HG03103 (cell line): ENCODE measurements around the gene SYTL2.

Experiments used
- ATAC-seq: cut with Tn5 transposase; IDR thresholded peaks from one replicate; pipeline ENCODE4 v1.9.1; 2021; ENCODE audit warnings: low read depth; ENCODE audit not compliant: unreplicated experiment

The SYTL2 gene

DNA sequence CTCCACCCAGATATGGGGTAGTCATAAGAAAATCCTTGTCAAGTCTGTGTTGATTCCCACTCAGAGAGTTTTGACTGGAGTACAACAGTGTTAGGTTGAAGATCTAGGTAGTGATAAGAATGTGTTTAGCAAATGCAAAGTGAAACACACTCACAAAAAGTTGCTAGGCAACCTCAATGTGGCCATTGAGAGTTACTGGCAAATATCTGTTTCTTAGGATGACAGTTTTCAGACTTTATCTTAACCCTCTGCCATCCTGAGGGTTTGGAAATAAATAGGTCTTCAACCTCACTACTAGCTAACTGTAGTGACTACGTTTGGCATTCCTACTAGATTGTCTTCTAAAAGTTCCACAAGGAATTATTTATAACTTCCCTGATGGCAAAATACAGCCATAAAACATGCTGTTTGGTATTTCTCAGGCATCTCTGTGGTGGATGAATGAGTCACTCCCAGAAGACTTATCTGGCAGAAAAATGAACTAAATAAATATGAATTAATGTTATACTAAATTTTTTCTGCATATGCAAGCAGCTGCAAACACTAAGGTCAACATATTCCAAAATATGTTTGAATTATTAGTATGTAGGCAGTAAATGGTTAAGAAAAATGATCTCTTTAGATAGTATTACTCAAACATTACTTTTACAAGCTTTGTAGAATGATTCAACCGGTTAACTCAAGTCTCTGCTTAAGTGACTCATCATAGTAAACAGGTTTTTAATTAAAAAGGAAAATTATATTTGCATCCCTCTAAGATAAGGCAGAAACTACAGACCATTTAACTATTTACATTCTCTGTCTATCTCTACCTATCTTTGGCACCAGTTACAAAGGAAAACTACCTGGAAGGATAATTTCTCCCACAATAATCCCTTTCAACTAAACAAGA is 17.1 kb upstream of the SYTL2 start:
- no peak for ATAC-seq

DNA sequence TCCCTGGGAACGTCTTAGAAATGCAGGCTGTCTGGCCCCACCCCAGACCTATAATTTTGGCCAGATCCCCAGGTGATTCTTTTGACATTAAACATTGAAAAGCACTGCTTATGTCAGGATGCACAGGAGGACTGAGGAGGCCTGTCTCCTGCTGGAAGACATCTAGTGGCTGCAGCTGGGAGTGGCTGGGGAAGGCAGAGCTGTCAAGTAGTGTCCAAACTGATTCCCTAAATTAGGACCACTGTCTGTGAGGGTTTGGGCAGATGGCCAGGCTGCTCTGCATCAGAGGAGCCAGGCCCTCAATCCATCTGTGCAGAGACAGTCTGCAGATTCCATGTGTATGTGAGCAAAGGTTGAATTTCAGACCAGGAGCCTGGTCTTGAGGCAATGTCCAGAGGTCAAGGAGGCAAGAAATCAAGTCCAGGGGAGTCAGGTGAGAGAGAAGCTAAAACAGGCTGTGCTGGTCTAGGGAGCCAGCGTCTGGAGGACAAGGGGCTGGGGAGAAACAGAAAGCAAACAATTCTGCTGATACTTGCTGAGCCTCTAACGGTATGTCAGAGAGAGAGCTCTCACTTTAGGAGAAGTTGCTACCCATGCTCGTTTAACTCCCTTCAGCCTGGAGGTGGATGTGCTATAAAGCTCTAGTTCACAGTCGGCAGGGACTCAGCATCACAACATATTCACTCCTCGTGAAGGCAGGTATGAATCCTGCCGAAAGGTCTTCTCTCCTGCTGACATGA is 15.3 kb upstream of the SYTL2 start:
- ATAC-seq, result no peak

DNA sequence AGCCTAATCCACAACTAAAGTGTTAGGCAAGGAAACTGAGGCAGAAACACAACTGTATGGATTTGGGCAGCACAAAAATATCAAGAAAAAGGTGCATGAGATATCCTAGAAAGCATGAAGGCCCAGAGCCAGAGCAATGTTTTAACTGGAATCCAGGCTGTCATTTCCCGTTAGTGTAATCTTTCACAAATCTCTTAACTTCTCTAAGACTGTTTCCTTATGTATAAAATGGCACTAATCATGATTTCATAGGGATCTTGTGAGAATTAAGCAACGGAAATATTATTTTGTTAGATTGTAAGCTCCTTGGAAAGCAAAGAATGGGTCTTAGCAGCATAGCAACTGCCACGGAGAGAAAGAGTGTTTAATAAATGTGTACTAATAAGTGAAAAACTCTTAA is 14.7 kb upstream of the SYTL2 start:
- ATAC-seq, result no peak

DNA sequence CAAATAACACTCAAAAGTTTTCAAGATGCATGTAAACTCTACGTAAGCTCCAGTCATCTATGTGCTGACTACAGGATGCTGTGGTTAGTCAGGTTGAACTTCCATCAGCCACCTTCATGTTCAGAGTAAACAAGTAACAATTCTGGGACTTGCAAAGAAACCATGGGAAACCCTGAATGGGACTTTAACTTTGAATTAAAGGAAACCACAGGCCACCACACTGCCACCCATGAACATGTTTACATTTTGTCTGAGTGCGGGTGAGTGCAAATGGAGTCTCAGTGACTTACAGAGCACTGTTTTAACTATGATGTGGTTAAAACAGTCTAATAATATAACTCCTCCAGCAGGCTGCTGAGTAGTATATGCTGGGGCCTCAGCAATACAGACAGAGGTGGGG is 12.9 kb upstream of the SYTL2 start:
- no peak for ATAC-seq

DNA sequence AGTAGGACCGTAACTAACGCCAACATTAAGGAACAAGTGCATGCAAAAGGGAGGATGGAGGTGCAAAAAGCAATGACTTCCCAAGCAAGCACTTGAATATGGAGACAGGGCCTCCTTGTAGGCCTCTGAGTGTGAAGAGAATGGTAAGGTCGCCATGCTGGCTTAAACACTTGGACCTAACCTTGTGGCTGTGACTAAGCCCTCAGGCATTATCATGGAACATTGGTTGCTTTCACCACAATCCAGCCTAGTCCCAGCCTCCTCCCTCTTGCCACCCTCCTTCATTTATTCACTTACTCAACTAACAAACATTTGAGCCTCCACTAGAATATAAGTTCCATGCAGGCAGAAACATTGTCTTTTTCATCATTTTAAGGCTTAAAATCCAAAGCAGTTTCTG is 11.9 kb upstream of the SYTL2 start:
- ATAC-seq, result no peak

DNA sequence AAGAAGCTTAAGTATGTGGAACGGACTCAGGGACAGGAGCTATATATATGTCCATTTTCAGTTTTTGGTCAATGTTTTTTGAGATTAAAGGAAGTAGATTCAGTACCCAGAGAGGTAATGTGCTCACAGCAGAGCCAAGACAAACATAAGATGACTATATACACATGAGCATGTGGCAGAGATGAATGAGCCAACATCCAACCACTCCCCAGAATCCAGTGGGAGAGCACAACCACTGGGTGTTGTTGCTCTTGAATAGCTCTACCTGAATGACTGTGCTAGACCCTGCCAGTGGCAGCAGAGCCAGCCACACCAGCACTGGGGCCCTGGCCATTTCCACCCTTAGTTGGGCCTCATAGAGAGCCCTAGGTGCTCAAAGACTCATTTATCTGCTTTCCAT is 10.7 kb upstream of the SYTL2 start:
- ATAC-seq, result no peak

DNA sequence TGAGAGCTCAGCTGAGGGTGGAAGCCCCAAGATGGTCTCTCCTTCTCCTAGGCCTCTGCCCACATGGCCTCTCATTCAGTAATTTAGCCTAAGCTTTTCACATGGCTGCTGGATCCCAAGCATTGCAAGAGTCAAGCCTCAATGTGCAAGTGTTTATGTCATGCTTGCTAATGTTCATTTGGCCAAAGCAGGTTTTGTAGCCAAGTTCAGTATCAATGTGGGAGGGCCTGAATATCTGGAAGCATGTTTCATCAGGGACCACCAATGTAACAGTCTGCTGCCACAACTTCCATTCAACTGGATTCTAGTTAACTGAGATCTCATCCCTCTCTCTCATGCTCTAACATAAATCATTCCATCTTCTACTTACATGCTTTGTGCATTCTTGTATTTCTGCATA is 8.5 kb upstream of the SYTL2 start:
- no peak for ATAC-seq

DNA sequence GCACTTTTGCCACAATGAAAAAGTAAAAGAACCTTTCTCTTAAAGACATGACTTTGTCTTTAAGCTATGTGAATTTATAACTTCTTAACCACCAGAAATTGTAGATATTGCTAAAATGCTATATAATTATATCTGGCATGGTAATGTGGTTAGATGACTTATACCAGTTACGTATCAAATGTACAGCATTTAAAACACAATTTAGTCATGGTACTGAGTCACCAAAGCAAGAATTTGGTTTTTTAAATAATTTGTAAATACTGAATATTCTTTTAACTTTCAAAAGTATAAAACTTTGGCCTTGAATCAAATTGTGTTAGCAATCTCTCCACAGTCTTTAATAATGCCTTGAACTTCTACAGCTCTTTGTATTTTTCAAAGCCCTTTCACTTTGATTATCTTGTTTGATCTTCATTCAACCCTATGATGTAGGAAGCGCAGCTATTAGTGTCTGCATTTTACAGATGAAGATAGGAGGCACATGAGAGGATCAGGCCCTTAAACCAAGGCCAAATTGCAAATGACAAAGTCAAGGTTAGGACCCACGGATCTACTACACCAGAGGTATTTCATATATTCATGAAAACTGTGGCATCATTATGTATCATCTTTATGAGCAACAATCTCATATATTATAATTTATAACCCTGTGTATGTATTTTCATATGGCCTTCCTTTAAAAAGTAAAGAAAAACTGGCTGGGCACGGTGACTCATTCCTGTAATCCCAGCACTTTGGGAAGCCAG is 4.4 kb upstream of the SYTL2 start:
- no peak for ATAC-seq

DNA sequence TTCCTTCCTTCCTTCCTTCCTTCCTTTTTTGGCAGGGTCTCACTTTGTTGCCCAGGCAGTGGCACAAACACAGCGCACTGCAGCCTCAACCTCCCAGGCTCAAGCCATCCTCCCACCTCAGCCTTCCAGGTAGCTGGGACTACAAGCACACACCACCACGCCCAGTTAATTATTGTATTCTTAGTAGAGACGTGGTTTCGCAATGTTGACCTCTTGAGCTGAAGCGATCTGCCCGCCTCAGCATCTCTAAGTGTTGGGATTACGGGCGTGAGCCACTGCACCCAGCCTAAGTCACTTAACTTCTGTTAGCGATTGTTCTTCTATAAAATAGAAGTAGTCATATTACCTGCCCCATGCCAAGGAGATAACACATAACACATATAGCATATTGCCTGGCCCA is 2.8 kb upstream of the SYTL2 start:
- no peak for ATAC-seq

DNA sequence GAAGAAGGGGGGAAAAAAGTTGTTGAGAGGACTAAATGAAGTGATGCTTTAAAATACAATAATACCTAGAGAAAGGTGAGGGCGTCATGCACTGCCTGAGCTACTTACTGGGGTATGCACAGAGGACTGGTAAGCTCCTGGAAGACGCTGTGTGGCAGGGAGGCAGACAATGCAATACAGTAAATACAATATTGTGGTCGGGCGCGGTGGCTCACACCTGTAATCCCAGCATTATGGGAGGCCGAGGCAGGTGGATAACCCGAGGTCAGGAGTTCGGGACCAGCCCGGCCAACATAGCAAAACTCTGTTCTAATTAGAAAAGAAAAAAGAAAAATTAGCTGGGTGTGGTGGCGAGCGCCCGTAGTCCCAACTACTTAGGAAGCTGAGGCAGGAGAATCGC is 683 bp upstream of the SYTL2 start:
- no peak for ATAC-seq

DNA sequence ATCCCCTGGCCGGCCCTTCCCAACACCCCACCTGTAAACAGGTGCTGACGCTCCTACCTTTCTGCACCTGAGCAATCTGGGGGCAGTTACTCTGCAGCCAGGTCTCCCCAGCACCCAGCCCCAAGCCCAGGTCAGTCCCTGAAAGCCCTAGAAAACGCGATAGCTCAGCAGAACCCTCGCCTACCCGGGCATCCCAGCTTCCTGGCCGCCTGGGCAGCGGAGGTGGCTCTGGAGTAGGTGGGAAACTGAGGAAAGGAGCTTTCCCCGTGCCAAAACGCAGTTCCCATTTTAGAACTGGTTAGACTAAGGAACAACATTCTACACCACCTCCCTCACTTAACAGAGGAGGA is 445 bp downstream of the SYTL2 start:
- no peak for ATAC-seq

DNA sequence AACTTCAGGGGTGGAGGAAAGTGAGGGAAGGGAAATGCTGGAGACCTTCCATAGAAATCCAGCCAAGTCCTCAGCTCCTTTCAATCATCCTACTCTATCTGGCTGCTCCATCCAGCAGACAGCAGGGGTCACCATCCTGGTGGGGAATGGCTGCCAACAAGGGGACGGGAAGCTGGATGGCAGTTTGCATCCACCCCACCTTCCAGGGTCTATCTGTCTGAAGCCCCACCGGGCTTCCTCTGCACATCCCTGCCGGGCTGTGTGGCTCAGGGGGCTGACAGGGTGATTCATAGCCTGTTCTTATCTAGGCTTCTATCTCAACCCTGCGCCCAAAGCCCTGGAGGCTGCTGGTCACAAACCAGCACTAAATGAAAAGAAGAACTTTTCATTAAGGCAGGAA is 1.1 kb downstream of the SYTL2 start:
- ATAC-seq, result no peak

DNA sequence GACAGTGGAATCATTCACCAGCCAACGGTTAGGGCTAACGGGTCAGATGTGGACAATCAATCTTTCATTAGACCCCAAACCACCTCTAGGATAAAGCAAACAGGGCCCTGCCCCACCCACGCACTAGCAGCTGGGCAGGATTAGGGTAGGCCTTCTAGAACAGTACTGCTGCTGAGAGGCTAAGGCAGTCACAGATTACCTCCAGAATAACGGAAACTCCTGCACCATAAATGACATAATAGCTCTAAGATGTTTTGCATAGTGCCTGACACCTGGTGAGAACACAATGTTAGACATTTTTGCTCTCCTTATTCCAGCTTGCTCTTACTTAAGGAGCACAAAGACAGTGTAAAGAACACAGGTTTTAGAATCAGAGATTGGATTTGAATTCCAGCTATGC is 1.8 kb downstream of the SYTL2 start:
- ATAC-seq, result no peak

DNA sequence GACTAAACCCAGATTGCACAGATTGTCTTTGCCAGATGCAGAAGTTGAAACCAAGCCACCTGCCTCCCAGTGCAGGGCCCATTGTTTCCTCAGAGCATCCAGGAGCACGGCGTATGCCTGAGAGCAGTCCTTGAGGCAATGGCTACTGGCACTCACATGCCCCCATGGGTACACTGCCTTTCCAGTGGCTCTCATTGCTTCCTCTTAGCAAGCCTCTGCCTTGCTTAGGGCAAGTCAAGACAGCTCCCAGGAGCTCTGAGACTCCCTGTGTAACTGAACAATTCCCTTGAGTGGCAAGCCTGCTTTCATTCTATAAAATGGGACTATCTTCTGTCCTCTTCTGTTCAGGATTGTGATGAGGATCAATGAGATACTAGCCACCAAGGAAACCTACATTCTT is 4.1 kb downstream of the SYTL2 start:
- ATAC-seq, result no peak

DNA sequence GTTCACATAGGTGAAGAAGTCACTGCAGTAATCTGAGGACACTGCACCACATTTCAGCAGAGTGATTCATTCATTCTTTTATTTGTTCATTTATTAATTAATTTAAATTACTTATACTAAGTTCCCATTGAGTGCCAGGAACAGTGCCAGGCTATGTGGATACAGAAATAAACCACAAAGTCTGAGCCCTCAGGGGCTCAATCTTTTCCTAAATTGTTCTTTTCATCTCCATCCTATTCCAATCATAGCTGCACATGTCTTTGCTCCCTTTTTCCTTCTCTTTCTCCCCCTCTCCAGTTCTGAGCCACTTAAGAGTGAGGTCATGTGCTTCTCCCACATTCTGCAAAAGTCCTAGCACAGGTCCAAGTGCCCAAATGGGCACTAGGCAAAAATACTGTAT is 4.9 kb downstream of the SYTL2 start:
- no peak for ATAC-seq

DNA sequence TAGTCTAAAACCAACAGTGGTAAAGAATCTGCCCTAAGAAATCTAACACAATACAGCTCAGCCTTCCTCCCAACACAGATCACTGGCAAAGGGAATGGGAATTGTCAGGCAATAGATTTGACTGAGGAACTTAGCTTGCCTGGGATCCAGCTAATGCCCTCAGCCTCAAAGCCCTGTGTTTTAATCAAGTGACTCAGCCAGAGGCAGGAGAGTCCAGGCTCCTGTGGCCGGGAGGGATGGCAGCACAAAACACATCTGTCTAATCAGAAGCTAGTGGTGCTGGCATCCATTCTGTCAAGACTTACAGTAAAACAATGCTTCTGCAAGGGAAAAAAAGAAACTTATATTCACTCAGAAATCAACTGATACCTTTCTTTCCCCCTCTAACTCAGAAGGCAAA is 5.6 kb downstream of the SYTL2 start:
- ATAC-seq, result no peak

DNA sequence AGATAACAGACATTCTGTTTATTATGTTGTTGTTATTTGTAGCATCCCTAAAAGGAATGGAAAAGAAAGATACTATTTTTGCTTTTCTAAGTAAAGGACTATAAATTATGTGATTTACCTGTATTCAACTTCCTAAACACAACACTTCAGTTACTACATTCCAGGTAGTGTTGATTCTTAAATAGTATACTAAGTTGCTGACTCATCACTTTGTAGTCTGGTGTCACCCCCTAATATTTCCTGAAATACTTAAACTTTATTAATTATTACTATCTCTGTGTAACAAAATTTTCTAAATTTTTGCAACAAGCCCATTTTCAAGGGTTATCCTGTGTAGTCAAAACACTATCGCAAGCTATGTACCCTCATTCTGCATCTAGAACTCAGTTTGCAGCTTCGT is 7.0 kb downstream of the SYTL2 start:
- ATAC-seq, result no peak

DNA sequence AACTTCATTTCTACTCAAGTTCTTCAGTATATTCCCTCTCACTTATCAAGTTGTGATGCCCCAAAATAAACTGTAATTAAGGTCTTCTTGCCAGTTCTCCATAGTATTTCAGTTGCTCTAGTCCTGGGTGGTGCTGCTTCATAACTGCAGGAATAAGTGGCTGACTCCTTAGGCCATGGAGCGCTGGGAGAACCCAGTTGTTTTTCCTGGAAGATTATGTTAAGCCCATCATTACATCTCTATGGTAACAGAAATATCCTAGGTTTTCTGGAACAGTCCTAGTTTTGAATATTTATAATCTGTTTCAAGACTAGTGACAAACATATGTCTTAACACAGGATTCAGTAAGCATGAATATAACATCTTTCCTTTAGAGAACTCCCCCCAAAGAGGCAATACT is 7.6 kb downstream of the SYTL2 start:
- no peak for ATAC-seq

DNA sequence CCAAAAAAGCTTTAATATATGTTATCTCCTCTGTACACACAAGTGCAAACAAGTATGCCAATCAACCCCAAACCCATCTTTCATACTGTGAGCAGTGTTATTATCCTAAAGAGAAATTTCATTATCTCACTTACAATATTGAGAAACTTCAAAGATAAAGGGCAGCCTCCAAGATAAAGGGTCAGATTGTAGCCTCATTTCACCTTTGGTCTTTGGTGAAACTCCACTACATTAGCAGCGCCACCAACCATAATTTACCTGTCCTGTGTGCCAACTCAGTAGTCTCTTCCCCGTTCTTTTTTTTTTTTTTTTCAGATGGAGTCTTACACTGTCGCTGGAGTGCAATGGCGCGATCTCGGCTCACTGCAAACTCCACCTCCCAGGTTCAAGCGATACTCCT is 9.4 kb downstream of the SYTL2 start:
- ATAC-seq, result no peak

DNA sequence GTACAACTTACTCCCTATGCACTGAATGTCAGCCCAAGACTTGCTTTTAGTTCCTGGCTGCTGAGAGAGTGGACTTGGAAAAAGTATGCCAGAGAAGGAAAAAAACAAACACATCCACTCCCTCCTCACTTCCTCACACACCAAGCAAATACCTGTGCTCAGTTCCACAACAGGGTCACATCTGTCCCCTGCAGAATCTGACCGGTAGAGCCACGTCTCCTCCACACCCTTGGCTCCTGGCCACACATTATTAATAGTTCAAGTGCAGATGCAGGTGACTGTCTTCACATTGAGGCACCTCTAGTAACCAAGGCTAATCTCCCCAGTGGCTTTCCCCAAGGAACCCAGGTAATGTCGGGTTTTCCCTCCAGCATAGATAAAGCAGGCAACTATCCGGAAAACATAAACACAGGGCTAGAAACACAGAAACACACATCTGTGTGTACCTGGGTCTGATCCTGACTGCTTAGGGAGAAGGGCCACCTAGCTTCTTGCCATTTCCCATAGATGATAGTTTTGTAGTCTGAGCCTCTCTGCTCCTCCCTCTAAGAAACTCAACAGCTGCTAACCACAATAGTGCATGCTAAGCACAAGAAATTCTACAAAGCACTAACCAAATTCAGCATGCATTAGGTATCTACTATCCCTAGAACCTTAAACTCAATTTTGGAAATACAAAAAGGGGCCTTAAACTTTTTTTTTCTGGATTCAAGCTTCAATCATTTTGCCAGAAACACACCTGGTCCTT is 10.2 kb downstream of the SYTL2 start:
- ATAC-seq, result no peak

DNA sequence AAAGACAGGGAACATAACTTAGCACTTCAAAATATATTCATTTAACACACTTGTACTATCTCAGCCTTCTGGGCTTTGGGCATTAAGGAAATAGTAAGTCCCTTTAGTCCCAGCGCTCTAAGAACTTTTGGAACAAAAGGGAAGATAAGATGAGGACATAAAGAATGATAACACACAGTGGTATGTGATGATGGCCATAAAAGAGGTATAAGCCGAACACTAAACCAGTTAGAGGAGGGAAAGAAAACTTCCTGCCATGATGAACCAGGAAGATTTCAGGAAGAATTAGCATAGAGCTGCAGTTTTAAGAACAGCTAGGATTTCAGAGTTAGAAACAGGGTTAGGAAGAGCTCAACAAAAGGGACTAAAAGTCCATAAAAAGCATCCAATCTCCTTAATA is 11.8 kb downstream of the SYTL2 start:
- ATAC-seq, result no peak
